ENCODE results near the gene BRWD1. TPM values are rescaled to one million over a fixed set of nuclear protein-coding genes. Genes with fewer than 3 reads are reported as not detected.
A peak's percentile ranks its signal among the peaks of the same experiment; 100 is the strongest.

Gene BRWD1
- total and polyA plus RNA-seq, 2 of the 13 experiments (the other 11 are each of a cell fraction or from before 2014, with no cell fraction given), result 13.9 to 28.0 TPM

DNA sequence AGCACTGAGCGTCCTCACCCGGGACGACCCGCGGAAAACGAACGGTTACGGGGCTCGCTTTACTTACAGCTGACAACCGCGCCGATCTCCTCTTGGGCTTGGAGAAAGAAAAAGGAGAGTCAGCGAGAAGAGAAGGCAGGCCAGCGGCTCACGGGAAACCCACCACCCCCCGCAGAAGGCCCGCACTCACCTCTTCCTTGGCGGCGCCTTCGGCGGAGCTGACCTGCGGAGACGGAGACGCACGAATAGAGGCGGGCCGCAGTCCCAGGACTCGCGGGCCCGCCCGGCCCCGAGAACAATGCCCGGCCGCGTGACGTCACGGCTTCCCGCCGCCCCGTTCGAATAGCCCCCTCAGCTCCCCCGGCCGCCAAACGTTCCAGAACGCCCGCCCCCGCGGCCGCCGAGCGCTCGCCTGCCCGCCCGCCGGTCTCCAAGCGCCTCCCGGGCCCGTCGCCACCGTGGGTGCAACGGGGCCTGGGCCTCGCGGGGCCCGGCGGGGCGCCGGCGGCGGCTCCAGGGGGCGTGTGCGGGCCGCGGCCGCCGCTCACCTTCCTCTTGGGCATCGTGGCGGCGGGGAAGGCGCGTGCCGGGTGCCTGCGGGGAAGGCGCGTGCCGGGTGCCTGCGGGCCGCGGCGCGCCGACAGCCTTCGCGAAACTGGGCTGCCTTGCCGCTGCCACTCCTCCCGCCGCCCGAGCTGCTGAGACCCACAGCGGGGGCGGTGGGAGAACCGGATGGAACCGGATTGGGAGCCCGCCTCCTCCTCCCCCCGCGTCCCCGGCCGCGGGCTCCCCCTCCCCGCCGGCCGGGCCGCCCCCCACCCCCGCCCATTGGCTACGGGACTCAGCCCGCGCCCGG is 35.2 kb upstream of the BRWD1 start, which contains the start of gene HMGN1 (continued):
- TF ChIP-seq, protein P1, sequence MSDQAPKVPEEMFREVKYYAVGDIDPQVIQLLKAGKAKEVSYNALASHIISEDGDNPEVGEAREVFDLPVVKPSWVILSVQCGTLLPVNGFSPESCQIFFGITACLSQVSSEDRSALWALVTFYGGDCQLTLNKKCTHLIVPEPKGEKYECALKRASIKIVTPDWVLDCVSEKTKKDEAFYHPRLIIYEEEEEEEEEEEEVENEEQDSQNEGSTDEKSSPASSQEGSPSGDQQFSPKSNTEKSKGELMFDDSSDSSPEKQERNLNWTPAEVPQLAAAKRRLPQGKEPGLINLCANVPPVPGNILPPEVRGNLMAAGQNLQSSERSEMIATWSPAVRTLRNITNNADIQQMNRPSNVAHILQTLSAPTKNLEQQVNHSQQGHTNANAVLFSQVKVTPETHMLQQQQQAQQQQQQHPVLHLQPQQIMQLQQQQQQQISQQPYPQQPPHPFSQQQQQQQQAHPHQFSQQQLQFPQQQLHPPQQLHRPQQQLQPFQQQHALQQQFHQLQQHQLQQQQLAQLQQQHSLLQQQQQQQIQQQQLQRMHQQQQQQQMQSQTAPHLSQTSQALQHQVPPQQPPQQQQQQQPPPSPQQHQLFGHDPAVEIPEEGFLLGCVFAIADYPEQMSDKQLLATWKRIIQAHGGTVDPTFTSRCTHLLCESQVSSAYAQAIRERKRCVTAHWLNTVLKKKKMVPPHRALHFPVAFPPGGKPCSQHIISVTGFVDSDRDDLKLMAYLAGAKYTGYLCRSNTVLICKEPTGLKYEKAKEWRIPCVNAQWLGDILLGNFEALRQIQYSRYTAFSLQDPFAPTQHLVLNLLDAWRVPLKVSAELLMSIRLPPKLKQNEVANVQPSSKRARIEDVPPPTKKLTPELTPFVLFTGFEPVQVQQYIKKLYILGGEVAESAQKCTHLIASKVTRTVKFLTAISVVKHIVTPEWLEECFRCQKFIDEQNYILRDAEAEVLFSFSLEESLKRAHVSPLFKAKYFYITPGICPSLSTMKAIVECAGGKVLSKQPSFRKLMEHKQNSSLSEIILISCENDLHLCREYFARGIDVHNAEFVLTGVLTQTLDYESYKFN (CRISPR knock-in tag; conservative IDR thresholded peaks at IDR 0.05), result no peak
- TF ChIP-seq ZNF883 (CRISPR knock-in tag; IDR thresholded peaks at IDR 0.05; ENCODE audit: not compliant biosample characterization) (no peak), SKI (IDR thresholded peaks at IDR 0.05; ENCODE audit: partially characterized antibody) (peak; percentile 20), KDM2A (CRISPR knock-in tag; IDR thresholded peaks at IDR 0.05; ENCODE audit: borderline replicate concordance, low read depth) (peak; percentile 77; the same call in 1 of the 2 replicates), PTBP1 (IDR thresholded peaks at IDR 0.05; ENCODE audit: low read depth, low read length, poor library complexity, severe bottlenecking) (peak; percentile 55), RELA (CRISPR knock-in tag; IDR thresholded peaks at IDR 0.05) (no peak), TOPORS (CRISPR knock-in tag; IDR thresholded peaks at IDR 0.05) (no peak), HNRNPLL (IDR thresholded peaks at IDR 0.05; ENCODE audit: low read depth, low read length, poor library complexity, severe bottlenecking) (peak; percentile 63), SAP130 (CRISPR knock-in tag; IDR thresholded peaks at IDR 0.05; ENCODE audit: low read depth) (peak; percentile 62; the same call in 1 of the 2 replicates), ZNF263 (CRISPR knock-in tag; IDR thresholded peaks at IDR 0.05) (no peak), SIN3A (IDR thresholded peaks at IDR 0.05; ENCODE audit: borderline replicate concordance, low read depth, low read length) (no peak), SP4 (CRISPR knock-in tag; IDR thresholded peaks at IDR 0.05) (0 out of 2 replicates have a peak, but pooled peaks have one; percentile 11), AGO2 (optimal IDR thresholded peaks at IDR 0.05; ENCODE audit: low read depth, low read length) (peak; percentile 41), MATR3 (CRISPR knock-in tag; IDR thresholded peaks at IDR 0.05) (no peak), HDAC1 (CRISPR knock-in tag; IDR thresholded peaks at IDR 0.05) (peak; percentile 32; the same call in 1 of the 2 replicates), FOSL2 (CRISPR knock-in tag; IDR thresholded peaks at IDR 0.05) (0 out of 2 replicates have a peak, but pooled peaks have one; percentile 10), ZNF703 (CRISPR knock-in tag; IDR thresholded peaks at IDR 0.05; ENCODE audit: borderline replicate concordance) (no peak), ZBTB1 (CRISPR knock-in tag; IDR thresholded peaks at IDR 0.05; ENCODE audit: borderline replicate concordance) (no peak)
- TF ChIP-seq, protein P2, sequence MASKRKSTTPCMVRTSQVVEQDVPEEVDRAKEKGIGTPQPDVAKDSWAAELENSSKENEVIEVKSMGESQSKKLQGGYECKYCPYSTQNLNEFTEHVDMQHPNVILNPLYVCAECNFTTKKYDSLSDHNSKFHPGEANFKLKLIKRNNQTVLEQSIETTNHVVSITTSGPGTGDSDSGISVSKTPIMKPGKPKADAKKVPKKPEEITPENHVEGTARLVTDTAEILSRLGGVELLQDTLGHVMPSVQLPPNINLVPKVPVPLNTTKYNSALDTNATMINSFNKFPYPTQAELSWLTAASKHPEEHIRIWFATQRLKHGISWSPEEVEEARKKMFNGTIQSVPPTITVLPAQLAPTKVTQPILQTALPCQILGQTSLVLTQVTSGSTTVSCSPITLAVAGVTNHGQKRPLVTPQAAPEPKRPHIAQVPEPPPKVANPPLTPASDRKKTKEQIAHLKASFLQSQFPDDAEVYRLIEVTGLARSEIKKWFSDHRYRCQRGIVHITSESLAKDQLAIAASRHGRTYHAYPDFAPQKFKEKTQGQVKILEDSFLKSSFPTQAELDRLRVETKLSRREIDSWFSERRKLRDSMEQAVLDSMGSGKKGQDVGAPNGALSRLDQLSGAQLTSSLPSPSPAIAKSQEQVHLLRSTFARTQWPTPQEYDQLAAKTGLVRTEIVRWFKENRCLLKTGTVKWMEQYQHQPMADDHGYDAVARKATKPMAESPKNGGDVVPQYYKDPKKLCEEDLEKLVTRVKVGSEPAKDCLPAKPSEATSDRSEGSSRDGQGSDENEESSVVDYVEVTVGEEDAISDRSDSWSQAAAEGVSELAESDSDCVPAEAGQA (IDR thresholded peaks at IDR 0.05; ENCODE audit: low read depth), result no peak
- TF ChIP-seq, protein P2 (CRISPR knock-in tag; IDR thresholded peaks at IDR 0.05; ENCODE audit: borderline replicate concordance), result 0 out of 2 replicates have a peak, but pooled peaks have one; percentile 39
